Peyer's patch (tissue), 4 donors: Measurements from ENCODE around the gene DMPK.

Source experiments
- CTCF ChIP-seq, 6 experiments: fragments of 450-650 bp in 4 of 6; fragments of 200-600 bp in 2 of 6; sonication (generic) in 1 of 6; IDR thresholded peaks; one replicate each; pipeline ENCODE4 v1.5.1; 2017 to 2019; ENCODE audit warnings: antibody characterized with exemption in 6 of 6, mild to moderate bottlenecking in 3 of 6, moderate library complexity in 1 of 6
- POLR2A ChIP-seq, 2 donors: fragments of 450-650 bp; IDR thresholded peaks; one replicate each; pipeline ENCODE4 v1.5.1; 2017; ENCODE audit warnings: antibody characterized with exemption in 2 of 2, mild to moderate bottlenecking in 2 of 2, moderate library complexity in 2 of 2

- TF ChIP-seq POLR2A (IDR thresholded peaks at IDR 0.05) (no peak), CTCF (IDR thresholded peaks at IDR 0.05) (no peak)
Measured at GRCh38 chr19:45828945-45829344, 46.7 kb upstream of the DMPK start.
